Muscle of arm (tissue), 12 donors: ENCODE measurements around the gene SGCA. TPM values are rescaled to one million over a fixed set of nuclear protein-coding genes. Genes with fewer than 3 reads are reported as not detected.

Experiments used
- DNase-seq: peaks from one replicate; pipeline ENCODE4 v3.0.0-alpha.2; 2013
- polyA plus RNA-seq, 12 donors: library from polyadenylated mRNA; unstranded; fragments of 120-200 nt; gene quantifications; one replicate each; pipeline ENCODE4 v1.2.1, GENCODE V29; 2013; ENCODE audit not compliant: insufficient read length in 12 of 12

The SGCA gene
- polyA plus RNA-seq, 12 donors, result 116 to 379 (median 260) TPM; not detected in 1

- DNase-seq, result no peak
Observed at GRCh38 chr17:50146230-50146926, 19.4 kb upstream of the SGCA start.

GRCh38 chr17:50146927-50147665 is 18.7 kb upstream of the SGCA start:
- DNase-seq, result no peak

DNA sequence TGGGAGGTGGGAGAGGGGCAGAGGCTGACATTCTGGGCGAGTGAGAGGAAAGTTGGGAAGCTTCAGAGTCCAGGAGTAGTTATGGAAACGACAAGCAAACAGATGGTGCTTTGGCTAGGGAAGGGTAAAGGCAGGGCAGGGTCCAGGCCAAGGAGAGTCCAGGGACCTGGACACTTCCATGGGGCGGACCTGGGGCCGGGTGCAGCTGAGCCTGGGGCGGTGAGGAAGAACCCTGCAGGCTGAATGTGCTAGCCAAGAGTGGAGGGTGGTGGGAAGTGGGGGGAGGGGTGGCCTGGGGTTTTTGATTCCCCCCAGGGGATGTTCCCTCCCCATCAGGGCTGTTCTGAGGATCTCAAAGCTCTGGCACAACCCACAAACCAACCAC is 18.0 kb upstream of the SGCA start:
- peak; percentile 70 for DNase-seq

DNA sequence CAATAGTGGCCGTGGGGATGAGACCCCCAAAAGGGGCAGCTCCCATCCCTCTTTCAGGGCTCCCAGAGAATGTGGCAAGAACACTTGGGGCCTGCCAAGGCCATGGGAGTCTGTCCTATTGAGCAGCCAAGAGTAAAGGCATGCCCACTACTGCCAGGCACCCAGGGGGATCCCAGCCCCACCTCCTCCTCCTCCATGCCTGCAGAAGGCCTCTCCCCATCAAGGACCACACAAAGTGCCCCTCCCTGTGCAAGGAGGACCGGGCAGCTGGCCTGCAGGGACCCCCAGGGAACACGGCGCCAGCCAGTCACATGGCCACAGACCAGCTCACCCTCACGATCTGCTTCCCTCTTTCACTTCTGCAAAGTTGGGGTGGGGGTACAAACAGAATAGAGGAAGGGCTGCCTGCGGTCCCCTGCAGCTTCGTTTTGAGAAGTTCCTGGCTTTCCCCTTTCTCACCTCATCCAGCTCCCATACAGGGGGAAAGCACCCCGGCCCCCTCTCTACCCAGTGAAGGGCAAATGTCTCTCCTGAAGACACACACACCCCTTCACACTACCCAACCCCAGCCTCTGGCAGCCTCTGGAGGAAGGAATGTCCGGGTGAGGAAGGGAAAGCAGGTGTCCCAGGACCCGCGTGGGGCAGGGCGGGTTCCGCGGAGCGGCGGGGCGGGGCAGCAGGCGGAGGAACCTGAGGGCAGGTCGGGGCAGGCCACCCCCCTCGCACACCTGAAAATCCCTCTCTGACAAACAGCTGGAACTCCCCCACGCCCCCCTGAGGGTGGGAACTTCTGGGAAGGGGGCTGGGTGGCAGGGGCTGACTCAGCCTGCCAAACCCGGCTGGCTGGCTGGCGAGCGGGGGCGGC is 17.3 kb upstream of the SGCA start:
- no peak for DNase-seq

DNA sequence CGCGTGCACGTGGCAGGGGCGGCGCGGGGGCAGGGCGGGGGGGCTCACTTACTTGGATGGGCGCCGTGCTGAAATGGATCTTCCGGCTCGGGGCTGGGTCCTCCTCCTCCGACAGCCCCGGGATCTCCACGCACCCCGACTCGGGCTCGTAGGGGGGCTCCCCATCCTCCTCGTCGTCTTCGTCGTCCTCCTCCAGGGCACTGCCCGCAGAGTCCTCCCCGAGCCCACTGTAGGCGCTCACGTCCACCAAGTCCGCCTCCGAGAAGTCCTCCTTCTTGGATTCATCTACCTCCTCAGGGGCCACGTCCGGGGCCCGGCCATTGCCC is 16.8 kb upstream of the SGCA start:
- DNase-seq, result no peak

GRCh38 chr17:50149417-50150353 is 16.1 kb upstream of the SGCA start:
- DNase-seq, result no peak

DNA sequence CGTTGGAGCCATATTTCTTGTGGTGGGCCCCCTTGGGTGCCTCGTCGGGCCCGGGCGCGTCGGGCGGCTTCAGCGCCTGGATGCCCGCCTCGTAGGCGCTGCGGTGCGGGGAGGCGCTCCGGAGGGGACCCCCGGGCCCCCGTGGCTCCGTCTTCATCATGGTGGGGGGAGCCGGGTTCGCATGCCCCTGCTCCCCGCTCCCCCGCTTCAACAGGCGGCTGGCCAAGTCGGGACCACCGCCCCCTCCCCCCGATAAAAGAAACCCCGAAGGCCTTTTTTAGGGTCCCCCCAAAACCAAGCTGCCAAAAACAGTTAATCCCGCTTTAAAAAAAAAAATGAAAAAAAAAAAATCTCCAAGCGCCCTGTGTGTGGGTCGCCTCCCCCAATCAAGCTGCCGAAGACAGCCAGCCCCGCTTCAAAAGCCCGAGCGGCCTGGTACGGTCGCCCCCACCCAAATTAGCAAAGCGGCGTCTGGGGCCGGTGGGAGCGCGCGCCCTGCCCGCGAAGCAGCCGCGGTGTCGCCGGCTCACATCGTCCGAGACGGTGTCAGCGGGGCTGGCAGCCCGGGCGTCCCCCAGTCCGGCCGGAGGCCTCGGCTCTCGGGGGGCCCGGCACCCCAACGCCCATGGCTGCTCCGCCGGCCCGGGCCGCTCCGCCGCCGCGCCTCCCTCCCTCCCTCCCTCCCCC is 15.3 kb upstream of the SGCA start, which contains the start of gene PPP1R9B:
Gene PPP1R9B (minus strand): TSS at position 324 of the 687 bp plus-strand sequence. CDS start 164 bp downstream, at position 160.
- DNase-seq, result no peak

- peak; percentile 93 for DNase-seq
Observed at GRCh38 chr17:50151041-50151936, 14.5 kb upstream of the SGCA start.

GRCh38 chr17:50151937-50152547 is 13.8 kb upstream of the SGCA start:
- DNase-seq, result peak; percentile 92

DNA sequence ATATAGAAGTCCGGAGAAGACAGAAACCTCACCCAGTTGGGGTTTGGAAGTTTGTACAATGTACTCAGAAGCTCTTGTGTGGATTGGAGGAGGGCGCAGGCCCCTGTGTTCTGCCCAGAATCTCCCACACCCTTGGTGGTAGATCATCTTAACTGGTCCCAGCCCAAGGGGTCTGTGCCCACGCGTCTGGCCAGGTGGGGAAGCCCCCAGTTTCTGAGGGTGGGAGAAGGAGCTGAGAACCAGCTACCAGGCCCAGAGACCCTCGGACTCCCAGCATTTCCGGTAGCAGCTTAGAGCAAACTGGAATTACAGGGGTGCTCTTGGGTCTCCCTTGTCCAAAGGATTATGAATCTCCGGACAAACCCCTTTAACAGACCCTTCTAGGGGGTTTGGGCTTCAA is 13.1 kb upstream of the SGCA start:
- no peak for DNase-seq

- no peak for DNase-seq
Observed at GRCh38 chr17:50153650-50154575, 11.9 kb upstream of the SGCA start.

GRCh38 chr17:50154604-50155003 is 11.2 kb upstream of the SGCA start:
- DNase-seq, result no peak

DNA sequence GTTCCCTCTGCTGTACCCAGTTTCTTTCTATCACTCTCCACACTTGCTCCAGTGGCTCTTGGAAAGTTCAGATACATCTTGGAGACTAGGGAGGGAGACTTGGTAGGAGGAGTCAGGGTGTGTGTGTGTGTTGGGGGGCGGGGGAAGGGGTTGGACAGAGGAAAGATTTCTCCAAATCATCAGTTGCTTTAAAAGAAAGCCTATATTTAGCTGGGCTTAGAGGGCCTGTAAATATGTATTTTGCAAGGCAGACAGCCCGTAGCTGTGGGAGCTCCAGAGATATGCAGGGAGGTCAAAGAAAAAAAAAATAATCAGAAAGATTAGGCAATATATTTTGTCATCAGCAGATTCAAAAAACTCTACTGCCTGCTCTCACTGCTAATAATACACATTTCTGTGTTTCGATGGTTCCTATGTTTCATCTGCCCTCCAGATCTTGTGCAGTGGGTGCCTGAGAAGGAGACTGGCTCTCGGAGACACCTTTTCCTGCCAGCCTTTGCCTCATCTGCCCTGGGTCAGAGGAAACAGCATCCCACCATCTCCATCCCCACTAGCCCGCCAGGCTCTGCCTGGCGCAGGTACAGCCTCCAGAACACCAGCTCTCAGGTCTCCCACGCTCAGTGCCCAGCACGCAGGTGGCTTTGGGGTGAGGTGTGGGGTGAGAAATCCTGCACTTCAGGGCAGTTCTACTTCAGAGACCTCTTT is 10.5 kb upstream of the SGCA start:
- no peak for DNase-seq

DNA sequence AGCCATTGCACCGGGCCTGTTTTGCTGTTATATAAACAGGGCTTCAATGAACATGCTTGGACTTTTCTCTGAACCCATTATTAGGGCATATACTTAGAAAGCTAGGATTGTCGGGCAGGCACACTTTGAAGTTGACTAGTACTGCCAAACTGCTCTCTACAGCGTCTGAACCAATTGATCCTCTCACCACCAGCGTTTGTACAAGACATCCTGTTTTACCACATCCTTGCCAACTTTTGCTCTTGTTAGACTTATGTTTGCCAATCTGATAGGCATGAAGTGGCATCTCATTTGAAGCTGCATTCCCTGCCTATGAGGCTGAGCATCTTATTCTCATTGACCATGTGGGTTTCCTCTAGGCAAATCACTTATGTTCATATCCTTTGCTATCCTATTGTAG is 7.9 kb upstream of the SGCA start:
- no peak for DNase-seq

DNA sequence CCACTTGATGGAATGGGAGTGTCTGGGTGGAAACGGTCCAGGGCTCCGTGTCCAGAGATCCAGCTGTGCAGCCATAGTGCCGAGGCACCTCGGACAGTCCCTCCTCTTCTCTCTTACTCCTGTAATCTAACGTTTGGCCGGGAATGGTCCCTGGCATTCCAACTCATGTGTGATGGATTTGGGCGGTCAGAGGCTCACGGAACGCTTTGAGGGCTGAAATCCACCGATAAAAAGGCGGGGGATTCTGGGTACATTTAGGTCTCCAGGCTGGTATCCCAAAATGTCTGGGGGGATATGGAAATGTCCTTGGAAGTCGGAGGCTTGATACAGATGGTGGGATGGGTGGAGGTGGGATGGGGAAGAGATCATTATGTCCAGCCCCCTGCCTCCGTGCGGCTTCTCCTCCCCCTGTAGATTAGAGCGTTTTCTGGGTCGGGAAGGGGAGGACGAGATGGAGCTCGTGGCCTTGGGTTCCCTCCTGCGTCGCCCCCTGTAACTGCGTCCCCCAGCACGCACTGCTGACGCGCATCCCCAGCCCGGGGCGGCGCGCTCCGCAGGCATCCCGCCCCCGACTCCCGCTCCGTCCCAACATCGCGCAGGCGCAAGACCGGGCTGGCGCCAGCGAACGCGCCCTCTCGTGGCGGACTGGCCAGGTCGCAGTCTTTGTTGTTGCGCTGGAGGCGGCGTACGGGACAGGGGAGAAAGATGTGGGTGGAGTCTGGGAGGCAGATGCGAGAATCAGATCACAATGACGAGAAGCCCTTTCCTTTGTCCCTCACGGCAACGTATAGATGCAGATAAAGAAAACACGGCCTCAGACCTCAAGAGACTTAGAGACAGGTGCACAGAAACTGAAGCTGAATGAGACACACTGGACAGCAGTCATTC is 4.5 kb upstream of the SGCA start:
- peak; percentile 96 for DNase-seq

DNA sequence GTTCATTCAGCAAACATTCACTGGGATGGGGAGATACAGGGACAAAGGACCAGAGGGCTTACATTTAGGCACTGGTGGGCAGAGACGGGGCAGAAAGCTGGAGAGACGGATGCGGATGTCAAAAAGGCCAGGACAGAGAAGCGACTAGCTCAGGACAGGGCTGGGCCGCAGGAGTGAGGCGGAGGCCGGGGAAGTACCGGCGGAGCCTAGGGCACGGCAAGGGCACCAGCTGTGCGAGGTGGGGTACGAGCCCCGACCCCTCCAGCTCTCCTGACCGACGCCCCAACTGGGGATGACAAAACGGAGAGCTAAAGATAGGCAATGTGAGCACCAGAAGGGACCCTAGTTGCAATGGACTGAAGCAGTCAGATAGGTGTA is 3.9 kb upstream of the SGCA start:
- DNase-seq, result no peak
